GM21723 (cell line): ENCODE data around the gene SCUBE3.

Experiments used
- ATAC-seq: cut with Tn5 transposase; IDR thresholded peaks from one replicate; pipeline ENCODE4 v1.9.1; 2021; ENCODE audit warnings: mild to moderate bottlenecking, moderate library complexity; ENCODE audit not compliant: unreplicated experiment

The SCUBE3 gene

GRCh38 chr6:35213824-35214756 is at the start of gene SCUBE3:
Gene SCUBE3 (plus strand): TSS chr6:35213956. CDS start chr6:35214419, 463 bp downstream.
- ATAC-seq, result no peak

GRCh38 chr6:35164277-35164676 is 49.5 kb upstream of the SCUBE3 start:
- ATAC-seq, result no peak

- ATAC-seq, result no peak
Measured at GRCh38 chr6:35164868-35165267, 48.9 kb upstream of the SCUBE3 start.

GRCh38 chr6:35165630-35166071 is 48.1 kb upstream of the SCUBE3 start:
- no peak for ATAC-seq

- ATAC-seq, result no peak
Measured at GRCh38 chr6:35166116-35166515, 47.6 kb upstream of the SCUBE3 start.

- ATAC-seq, result no peak
Measured at GRCh38 chr6:35166520-35166919, 47.2 kb upstream of the SCUBE3 start.

- no peak for ATAC-seq
Measured at GRCh38 chr6:35167505-35167904, 46.3 kb upstream of the SCUBE3 start.

- ATAC-seq, result no peak
Measured at GRCh38 chr6:35168461-35168861, 45.3 kb upstream of the SCUBE3 start.

- no peak for ATAC-seq
Measured at GRCh38 chr6:35170166-35170565, 43.6 kb upstream of the SCUBE3 start.

- no peak for ATAC-seq
Measured at GRCh38 chr6:35170891-35171290, 42.9 kb upstream of the SCUBE3 start.

GRCh38 chr6:35173044-35173426 is 40.7 kb upstream of the SCUBE3 start:
- ATAC-seq, result no peak

GRCh38 chr6:35173427-35174087 is 40.2 kb upstream of the SCUBE3 start:
- ATAC-seq, result no peak

GRCh38 chr6:35174088-35174434 is 39.7 kb upstream of the SCUBE3 start:
- ATAC-seq, result no peak

- ATAC-seq, result no peak
Measured at GRCh38 chr6:35174501-35174900, 39.3 kb upstream of the SCUBE3 start.

- ATAC-seq, result no peak
Measured at GRCh38 chr6:35176301-35177024, 37.3 kb upstream of the SCUBE3 start.

- ATAC-seq, result no peak
Measured at GRCh38 chr6:35177157-35177556, 36.6 kb upstream of the SCUBE3 start.

GRCh38 chr6:35177596-35177995 is 36.2 kb upstream of the SCUBE3 start:
- no peak for ATAC-seq

- no peak for ATAC-seq
Measured at GRCh38 chr6:35178012-35178411, 35.7 kb upstream of the SCUBE3 start.

GRCh38 chr6:35178932-35179832 is 34.6 kb upstream of the SCUBE3 start:
- ATAC-seq, result no peak

- ATAC-seq, result no peak
Measured at GRCh38 chr6:35179901-35180535, 33.7 kb upstream of the SCUBE3 start.
